HG03097 (cell line): Measurements from ENCODE around the gene CD300LF.
A peak's percentile ranks its signal among the peaks of the same experiment; 100 is the strongest.

Experiments
- ATAC-seq: cut with Tn5 transposase; IDR thresholded peaks from one replicate; pipeline ENCODE4 v1.9.1; 2021; ENCODE audit not compliant: unreplicated experiment, low FRiP score

CD300LF gene

GRCh38 chr17:74746376-74746775 is 33.7 kb upstream of the CD300LF start:
- no peak for ATAC-seq

GRCh38 chr17:74745548-74746177 is 32.9 kb upstream of the CD300LF start:
- ATAC-seq, result no peak

- ATAC-seq, result no peak
These were observed 32.2 kb upstream of the CD300LF start for GRCh38 chr17:74744714-74745547.

- ATAC-seq, result no peak
These were observed 31.6 kb upstream of the CD300LF start for GRCh38 chr17:74744349-74744713.

- ATAC-seq, result no peak
These were observed 31.0 kb upstream of the CD300LF start for GRCh38 chr17:74743755-74744154.

GRCh38 chr17:74742978-74743545 is 30.3 kb upstream of the CD300LF start:
- no peak for ATAC-seq

- ATAC-seq, result peak; percentile 50
These were observed 29.4 kb upstream of the CD300LF start for GRCh38 chr17:74742153-74742515.

GRCh38 chr17:74740641-74741387 is 28.1 kb upstream of the CD300LF start:
- ATAC-seq, result no peak

GRCh38 chr17:74740173-74740572 is 27.4 kb upstream of the CD300LF start:
- ATAC-seq, result no peak

GRCh38 chr17:74739227-74739831 is 26.6 kb upstream of the CD300LF start:
- ATAC-seq, result no peak

GRCh38 chr17:74738051-74738996 is 25.6 kb upstream of the CD300LF start:
- no peak for ATAC-seq

- ATAC-seq, result no peak
These were observed 24.8 kb upstream of the CD300LF start for GRCh38 chr17:74737299-74738050.

GRCh38 chr17:74736513-74737298 is 24.0 kb upstream of the CD300LF start, which contains the start of gene RAB37:
Gene RAB37, plus strand, starts transcription at chr17:74737256. Its CDS starts 17 bp downstream, at chr17:74737273.
- ATAC-seq, result no peak

- no peak for ATAC-seq
These were observed 21.5 kb upstream of the CD300LF start for GRCh38 chr17:74734256-74734655.

GRCh38 chr17:74733365-74734122 is 20.8 kb upstream of the CD300LF start:
- ATAC-seq, result no peak

GRCh38 chr17:74732042-74732867 is 19.5 kb upstream of the CD300LF start:
- ATAC-seq, result no peak

GRCh38 chr17:74731347-74731605 is 18.6 kb upstream of the CD300LF start:
- no peak for ATAC-seq
